Heart right ventricle (tissue), 16 donors: ENCODE measurements around the gene DTNB. TPM values are rescaled to one million over a fixed set of nuclear protein-coding genes. Genes with fewer than 3 reads are reported as not detected.
"Not testable (repeated sequence)": the region's sequence is repeated elsewhere in the genome, so short reads cannot be mapped to it uniquely, and the experiment has no call there.

Experiments used
- ATAC-seq, 8 donors: fragments of 200-7000 bp; cut with Tn5 transposase; one replicate each; pipeline ENCODE4 v1.9.1; 2020; ENCODE audit warnings: mild to moderate bottlenecking in 8 of 8, moderate library complexity in 8 of 8, moderate number of reproducible peaks in 1 of 8
- DNase-seq, 2 donors: peaks; one replicate each; pipeline ENCODE4 v3.0.0-alpha.2; 2020
- H3K27ac ChIP-seq, 10 donors: fragments of 200-600 bp; sonication (generic) in 2 of 10; one replicate each; pipeline versions ENCODE4 v1.5.0 to v1.8.0; 2020 to 2022; ENCODE audit warnings: mild to moderate bottlenecking in 3 of 10
- H3K27me3 ChIP-seq, 7 donors: fragments of 200-600 bp; one replicate each; pipeline ENCODE4 v1.8.0; 2021 to 2022; ENCODE audit warnings: mild to moderate bottlenecking in 2 of 7
- H3K36me3 ChIP-seq, 9 donors: fragments of 200-600 bp; sonication (generic) in 1 of 9; one replicate each; pipeline versions ENCODE4 v1.5.0 to v1.8.0; 2020 to 2022; ENCODE audit warnings: mild to moderate bottlenecking in 2 of 9
- H3K4me1 ChIP-seq, 9 donors: fragments of 200-600 bp; sonication (generic) in 1 of 9; one replicate each; pipeline versions ENCODE4 v1.5.0 to v1.8.0; 2020 to 2022; ENCODE audit warnings: mild to moderate bottlenecking in 4 of 9
- H3K4me3 ChIP-seq, 10 donors: fragments of 200-600 bp; sonication (generic) in 2 of 10; one replicate each; pipeline versions ENCODE4 v1.5.0 to v1.8.0; 2020 to 2022; ENCODE audit warnings: mild to moderate bottlenecking in 7 of 10, moderate library complexity in 2 of 10
- H3K9me3 ChIP-seq, 11 donors: fragments of 200-600 bp in 10 of 11; sonication (generic) in 2 of 11; one replicate each; pipeline versions ENCODE4 v1.5.0 to v1.8.0; 2013 to 2022; ENCODE audit warnings: mild to moderate bottlenecking in 2 of 11, control low read depth in 1 of 11, moderate library complexity in 1 of 11
- WGBS, 2 donors: extraction: QIAGEN DNeasy Blood & Tissue Kit; methylation state at CpG; one replicate each; pipeline ENCODE4 v1.1.7; 2013; ENCODE audit warnings: inconsistent platforms in 1 of 2; 5-methylcytosine and 5-hydroxymethylcytosine counted together
- intact Hi-C, 10 donors: fragments of 100-400 bp; cut with DNase I; formaldehyde crosslinking; loops; one replicate each; pipeline versions ENCODE4 v1.11.1 to v1.14.2; 2022
- polyA plus RNA-seq, 2 donors: library from polyadenylated mRNA; stranded (reverse); fragments of 200-250 nt; gene quantifications; one replicate each; pipeline ENCODE4 v1.2.3, GENCODE V29; 2013
- total RNA-seq, 10 donors: library from RNA; stranded (reverse); fragmentation: NEBNext Ultra II Directional in 3 of 10; extraction: Animal tissue kit (Norgen Biotek cat#: 25700) in 3 of 10; gene quantifications; one replicate each; pipeline versions ENCODE4 v1.2.1 to v1.2.4, GENCODE V29; 2021 to 2023
- TF ChIP-seq, protein P1 (sequence below), 9 donors: fragments of 200-600 bp; sonication (generic) in 2 of 9; IDR thresholded peaks; one replicate each; pipeline versions ENCODE4 v1.5.0 to v1.8.0; 2021 to 2022; ENCODE audit warnings: antibody characterized with exemption in 9 of 9, mild to moderate bottlenecking in 5 of 9, moderate library complexity in 1 of 9
- donor health status: Arrhythmogenic right ventricular cardiomyopathy.
- donor health status: ischemic (EF 13 %, LVEDD 7.1; RV severe dilation, severe dysfunction).
- donor health status: healthy with polysubstance abuse.
- donor health status: DM: no; HTN: yes; CAD: no.
- donor health status: DM: no; HTN: no; CAD: no.
- donor health status: ischemic (EF 25% LVEDD 6.9; RV normal size, moderate dysfunction).
- donor health status: ischemic (EF 25% LVEDD 5.7; RV mildly dilated, moderate dysfunction).
- donor health status: healthy.
- donor health status: DM: yes; HTN: yes; CAD: no.
- donor health status: Ischemic cardiomyopathy.
- donor health status: ischemic (EF 35%, LVEDD 5.7; RV mildly dilated, moderate dysfunction).
- donor health status: nonischemic (EF 11% LVEDD 7.7; RV severe dilation, severe dysfunction).
- donor health status: DM: yes; HTN: yes; CAD: no.
- donor health status: PGD.
- donor health status: ischemic (EF 29% LVEDD 5.4; RV normal size, mild dysfunction).
- donor health status: nonischemic (EF 23%, LVEDD 6.1; RV moderate dilation, normal function).

DTNB gene
- total and polyA plus RNA-seq, 12 donors = 2.8 to 11.3 (median 7.8) TPM

DNA sequence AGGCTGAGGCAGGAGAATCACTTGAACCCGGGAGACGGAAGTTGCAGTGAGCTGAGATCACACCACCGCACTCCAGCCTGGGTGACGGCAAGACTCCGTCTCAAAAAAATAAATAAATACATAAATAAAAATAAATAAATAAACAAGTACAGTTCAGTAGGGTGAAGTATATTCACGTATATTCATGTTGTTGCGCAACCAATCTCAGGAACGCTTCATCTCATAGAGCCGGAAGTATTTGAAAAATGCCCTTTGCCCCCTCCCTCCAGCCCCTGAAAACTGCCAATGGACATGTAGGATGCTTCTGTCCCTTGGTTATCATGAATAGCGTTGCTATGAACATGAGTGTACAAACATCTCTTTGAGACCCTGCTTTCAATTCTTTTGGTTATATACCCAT lies 132.0 kb downstream of the DTNB start:
- Histone ChIP-seq H3K36me3 (no peaks in the 10 kb centered on the region), H3K27me3 (no peaks in the 10 kb centered on the region), H3K27ac (no peak overlapping the region), H3K9me3 (no peaks in the 10 kb centered on the region), H3K4me3 (no peak overlapping the region), H3K4me1 (no peaks in the 10 kb centered on the region)
- 96 to 98% methylated on average over 10 of the region's 10 CpGs for WGBS, 2 donors
- DNase-seq (no peak), ATAC-seq (no peak)
- TF ChIP-seq, protein P1, sequence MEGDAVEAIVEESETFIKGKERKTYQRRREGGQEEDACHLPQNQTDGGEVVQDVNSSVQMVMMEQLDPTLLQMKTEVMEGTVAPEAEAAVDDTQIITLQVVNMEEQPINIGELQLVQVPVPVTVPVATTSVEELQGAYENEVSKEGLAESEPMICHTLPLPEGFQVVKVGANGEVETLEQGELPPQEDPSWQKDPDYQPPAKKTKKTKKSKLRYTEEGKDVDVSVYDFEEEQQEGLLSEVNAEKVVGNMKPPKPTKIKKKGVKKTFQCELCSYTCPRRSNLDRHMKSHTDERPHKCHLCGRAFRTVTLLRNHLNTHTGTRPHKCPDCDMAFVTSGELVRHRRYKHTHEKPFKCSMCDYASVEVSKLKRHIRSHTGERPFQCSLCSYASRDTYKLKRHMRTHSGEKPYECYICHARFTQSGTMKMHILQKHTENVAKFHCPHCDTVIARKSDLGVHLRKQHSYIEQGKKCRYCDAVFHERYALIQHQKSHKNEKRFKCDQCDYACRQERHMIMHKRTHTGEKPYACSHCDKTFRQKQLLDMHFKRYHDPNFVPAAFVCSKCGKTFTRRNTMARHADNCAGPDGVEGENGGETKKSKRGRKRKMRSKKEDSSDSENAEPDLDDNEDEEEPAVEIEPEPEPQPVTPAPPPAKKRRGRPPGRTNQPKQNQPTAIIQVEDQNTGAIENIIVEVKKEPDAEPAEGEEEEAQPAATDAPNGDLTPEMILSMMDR (IDR thresholded peaks at IDR 0.05) = no peak
- intact Hi-C loops = no loop called here

DNA sequence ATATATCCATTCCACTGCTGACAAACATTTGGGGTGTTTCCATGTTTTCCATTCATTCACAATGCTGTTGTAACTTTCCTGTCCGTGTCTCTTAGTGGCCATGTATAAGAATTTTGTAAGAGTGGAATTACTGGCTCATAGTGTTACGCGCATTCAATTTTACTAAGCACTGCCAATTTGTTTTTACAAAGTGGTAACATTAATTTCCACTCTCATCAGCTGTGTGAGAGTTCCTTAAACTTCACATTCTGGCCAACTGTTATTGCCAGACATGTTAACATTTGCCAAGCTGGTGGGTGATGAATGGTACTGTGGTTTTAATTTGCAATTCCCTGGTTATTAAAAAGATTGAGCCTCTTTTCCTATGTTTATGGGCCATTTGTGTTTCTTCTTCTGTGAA lies 134.2 kb downstream of the DTNB start:
- H3K27me3 ChIP-seq = no peaks in the 10 kb centered on the region
- DNase-seq (no peak), ATAC-seq (no peak)
- H3K4me1 ChIP-seq = no peaks in the 10 kb centered on the region
- TF ChIP-seq, protein P1 (IDR thresholded peaks at IDR 0.05) = no peak
- WGBS, 2 donors = 87 to 91% methylated on average over 3 of the region's 3 CpGs
- H3K36me3 ChIP-seq = no peaks in the 10 kb centered on the region
- H3K4me3 ChIP-seq = no peak overlapping the region
- H3K9me3 ChIP-seq = no peaks in the 10 kb centered on the region
- intact Hi-C loops = no loop called here
- H3K27ac ChIP-seq = no peak overlapping the region

DNA sequence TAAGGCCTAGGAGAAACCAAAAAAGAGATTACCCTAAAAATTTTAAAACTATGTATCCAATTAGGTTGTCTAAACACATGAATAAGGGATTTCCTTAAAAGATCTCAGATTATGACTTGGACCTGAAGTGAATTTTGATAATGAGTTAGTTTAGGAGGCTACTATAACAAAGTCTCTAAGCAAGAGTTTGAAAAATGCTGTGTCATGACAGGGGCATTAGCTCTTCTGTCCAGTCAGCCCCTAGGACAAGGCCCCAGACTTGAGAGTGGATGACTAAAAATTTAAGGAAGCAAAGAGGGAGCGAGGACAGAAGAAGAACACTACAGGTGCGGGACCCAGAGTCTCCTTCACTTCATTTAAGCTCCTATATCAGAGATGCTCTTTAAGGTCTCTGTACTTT lies 135.9 kb downstream of the DTNB start:
- 93 to 98% methylated on average over 2 of the region's 2 CpGs for WGBS, 2 donors
- TF ChIP-seq, protein P1 (IDR thresholded peaks at IDR 0.05) = no peak
- intact Hi-C loops = no loop called here
- H3K4me1 ChIP-seq = no peaks in the 10 kb centered on the region
- no peaks in the 10 kb centered on the region for H3K27me3 ChIP-seq
- no peak overlapping the region for H3K4me3 ChIP-seq
- no peaks in the 10 kb centered on the region for H3K9me3 ChIP-seq
- ATAC-seq = no peak
- H3K36me3 ChIP-seq = no peaks in the 10 kb centered on the region
- DNase-seq = no peak
- H3K27ac ChIP-seq = no peak overlapping the region

DNA sequence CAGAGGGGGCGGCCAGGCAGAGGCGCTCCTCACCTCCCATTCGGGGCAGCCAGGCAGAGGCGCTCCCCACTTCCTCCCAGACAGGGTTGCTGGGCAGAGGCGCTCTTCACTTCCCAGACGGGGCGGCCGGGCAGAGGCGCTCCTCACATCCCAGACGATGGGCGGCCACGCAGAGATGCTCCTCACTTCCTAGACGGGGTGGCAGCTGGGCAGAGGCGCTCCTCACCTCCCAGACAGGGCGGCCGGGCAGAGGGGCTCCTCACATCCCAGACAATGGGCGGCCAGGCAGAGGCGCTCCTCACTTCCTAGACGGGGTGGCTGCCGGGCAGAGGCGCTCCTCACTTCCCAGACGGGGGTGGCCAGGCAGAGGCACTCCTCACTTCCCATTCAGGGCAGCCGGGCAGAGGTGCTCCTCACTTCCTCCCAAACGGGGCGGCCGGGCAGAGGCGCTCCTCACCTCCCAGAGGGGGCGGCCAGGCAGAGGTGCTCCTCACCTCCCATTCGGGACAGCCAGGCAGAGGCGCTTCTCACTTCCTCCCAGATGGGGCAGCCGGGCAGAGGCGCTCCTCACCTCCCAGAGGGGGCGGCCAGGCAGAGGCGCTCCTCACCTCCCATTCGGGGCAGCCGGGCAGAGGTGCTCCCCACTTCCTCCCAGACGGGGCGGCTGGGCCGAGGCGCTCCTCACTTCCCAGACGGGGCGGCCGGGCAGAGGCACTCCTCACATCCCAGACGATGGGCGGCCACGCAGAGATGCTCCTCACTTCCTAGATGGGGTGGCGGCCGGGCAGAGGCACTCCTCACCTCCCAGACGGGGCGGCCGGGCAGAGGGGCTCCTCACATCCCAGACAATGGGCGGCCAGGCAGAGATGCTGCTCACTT lies 137.7 kb downstream of the DTNB start:
- WGBS, 2 donors = 95 to 98% methylated on average over 52 of the region's 52 CpGs
- intact Hi-C loops, DNase-seq: not testable (repeated sequence)

DNA sequence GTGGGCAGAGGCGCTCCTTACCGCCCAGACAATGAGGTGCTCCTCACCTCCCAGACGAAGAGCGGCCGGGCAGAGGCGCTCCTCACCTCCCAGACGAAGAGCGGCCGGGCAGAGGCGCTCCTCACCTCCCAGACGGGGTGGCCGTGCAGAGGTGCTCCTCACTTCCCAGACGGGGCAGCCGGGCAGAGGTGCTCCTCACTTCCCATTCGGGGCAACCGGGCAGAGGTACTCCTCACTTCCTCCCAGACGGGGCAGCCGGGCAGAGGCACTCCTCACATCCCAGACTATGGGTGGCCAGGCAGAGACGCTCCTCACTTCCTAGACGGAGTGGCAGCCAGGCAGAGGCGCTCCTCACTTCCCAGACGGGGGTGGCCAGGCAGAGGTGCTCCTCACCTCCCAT lies 138.4 kb downstream of the DTNB start:
- H3K27me3 ChIP-seq, H3K4me1 ChIP-seq, intact Hi-C loops, H3K27ac ChIP-seq, DNase-seq, ATAC-seq, H3K4me3 ChIP-seq, H3K9me3 ChIP-seq: not testable (repeated sequence)
- 97 to 98% methylated on average over 22 of the region's 22 CpGs for WGBS, 2 donors
- peaks cover 0 to 15% (median 0%) of the 10 kb centered on the region in 9 donors for H3K36me3 ChIP-seq

More for the DNA sequence above, 137.7 kb downstream of the DTNB start:
- H3K4me1 ChIP-seq, H3K4me3 ChIP-seq, H3K36me3 ChIP-seq, H3K27me3 ChIP-seq, ATAC-seq, H3K9me3 ChIP-seq, H3K27ac ChIP-seq: not testable (repeated sequence)
